GM21717 (cell line): Measurements from ENCODE around the gene NELFCD.

Source experiments
- ATAC-seq: cut with Tn5 transposase; IDR thresholded peaks from one replicate; pipeline ENCODE4 v1.9.1; 2021; ENCODE audit warnings: mild to moderate bottlenecking, moderate library complexity; ENCODE audit not compliant: unreplicated experiment

Gene NELFCD

GRCh38 chr20:58993332-58994248 lies 12.5 kb downstream of the NELFCD start:
- no peak for ATAC-seq

GRCh38 chr20:58994390-58995159 lies 13.5 kb downstream of the NELFCD start:
- ATAC-seq: no peak

GRCh38 chr20:58995461-58996225 lies 14.6 kb downstream of the NELFCD start:
- no peak for ATAC-seq

GRCh38 chr20:58996226-58996611 lies 15.2 kb downstream of the NELFCD start:
- no peak for ATAC-seq

- no peak for ATAC-seq
Observed at GRCh38 chr20:58997141-58997770, 16.2 kb downstream of the NELFCD start.

GRCh38 chr20:58998656-58999055 lies 17.6 kb downstream of the NELFCD start:
- no peak for ATAC-seq

- no peak for ATAC-seq
Observed at GRCh38 chr20:59000326-59000725, 19.3 kb downstream of the NELFCD start.

- no peak for ATAC-seq
Observed at GRCh38 chr20:59001068-59001448, 20.0 kb downstream of the NELFCD start.

GRCh38 chr20:59001449-59002171 lies 20.6 kb downstream of the NELFCD start:
- ATAC-seq: no peak

- no peak for ATAC-seq
Observed at GRCh38 chr20:59002388-59002787, 21.3 kb downstream of the NELFCD start.

GRCh38 chr20:59002874-59003399 lies 21.9 kb downstream of the NELFCD start:
- no peak for ATAC-seq

GRCh38 chr20:59003836-59004492 lies 22.9 kb downstream of the NELFCD start:
- ATAC-seq: no peak

GRCh38 chr20:59004493-59004762 lies 23.4 kb downstream of the NELFCD start:
- ATAC-seq: no peak

- peak; percentile 47 for ATAC-seq
Observed at GRCh38 chr20:59004763-59005522, 23.9 kb downstream of the NELFCD start.

GRCh38 chr20:59005523-59006166 lies 24.6 kb downstream of the NELFCD start:
- ATAC-seq: no peak

- no peak for ATAC-seq
Observed at GRCh38 chr20:59006167-59006863, 25.3 kb downstream of the NELFCD start.

- peak; percentile 22 for ATAC-seq
Observed at GRCh38 chr20:59006864-59007664, 26.0 kb downstream of the NELFCD start, which contains the start of gene CTSZ. Gene CTSZ (minus strand): TSS chr20:59007254. CDS start chr20:59007128, 126 bp downstream.
